BJ (cell line): ENCODE measurements around the gene SGTA. TPM values are rescaled to one million over a fixed set of nuclear protein-coding genes. Genes with fewer than 3 reads are reported as not detected.

ENCODE experiments used
- CTCF ChIA-PET: fragments of 350-600 bp; formaldehyde crosslinking; extraction: SDS; loops from one replicate; lab custom pipeline; 2021; ENCODE audit warnings: antibody characterized with exemption, inconsistent platforms; lab: Yijun Ruan, JAX
- POLR2A ChIA-PET: fragments of 300-600 bp; sonication (Branson Sonifier 250); formaldehyde crosslinking; extraction: SDS; loops from one replicate; lab custom pipeline; 2021; ENCODE audit warnings: antibody characterized with exemption; lab: Charles Lee
- DNase-seq: peaks from one replicate; pipeline ENCODE4 v3.0.0-alpha.2; 2011; ENCODE audit warnings: low read depth
- H3K27me3 ChIP-seq: 2 replicates; pipeline ENCODE4 v1.6.0; 2011; ENCODE audit warnings: low read length; ENCODE audit not compliant: control insufficient read depth, insufficient read depth
- H3K36me3 ChIP-seq: 2 replicates; pipeline ENCODE4 v1.5.1; 2011; ENCODE audit warnings: low read length; ENCODE audit not compliant: control insufficient read depth, insufficient read depth
- H3K4me3 ChIP-seq: 2 replicates; pipeline ENCODE4 v1.5.1; 2011; ENCODE audit warnings: low read depth, mild to moderate bottlenecking, control low read depth, low read length
- CTCF ChIP-seq: IDR thresholded peaks from 2 replicates; pipeline ENCODE4 v1.5.1; 2011; ENCODE audit warnings: low read depth, mild to moderate bottlenecking, control low read depth, inconsistent platforms, low read length, moderate library complexity; ENCODE audit not compliant: insufficient read depth
- polyA plus RNA-seq: library from polyadenylated mRNA; depleted of rRNA; stranded (reverse); fragments of >200 nt; gene quantifications from 2 replicates; pipeline ENCODE4 v1.2.3, GENCODE V29; 2011

SGTA gene
- polyA plus RNA-seq, 1 experiment: 88.2 TPM

- ChIA-PET POLR2A (no interaction called here), CTCF (interaction anchor here (1.6 to 1.9 kb wide), 2 partner anchors 80 kb away, joined by 4 to 7 read pairs; no protein-coding TSS in a partner anchor)
- H3K4me3 ChIP-seq: no peak overlapping the region
- TF ChIP-seq CTCF: no peak
- no peak for DNase-seq
- H3K27me3 ChIP-seq: peaks cover 4% of the 10 kb centered on the region; the same call in 1 of the 2 replicates
- H3K36me3 ChIP-seq: peaks cover 2% of the 10 kb centered on the region; the same call in 1 of the 2 replicates
Measured at GRCh38 chr19:2728783-2729387, 54.2 kb downstream of the SGTA start.

GRCh38 chr19:2727640-2727944 lies 55.5 kb downstream of the SGTA start:
- POLR2A ChIA-PET: no interaction called here
- no peaks in the 10 kb centered on the region; the same call in 1 of the 2 replicates for H3K36me3 ChIP-seq
- no peak overlapping the region for H3K4me3 ChIP-seq
- no peak for TF ChIP-seq CTCF
- CTCF ChIA-PET: interaction anchor here (0.7 to 1.9 kb wide), 3 partner anchors 22 to 79 kb away, joined by 3 to 4 read pairs (median 3); no protein-coding TSS in a partner anchor
- no peak for DNase-seq
- peaks cover 4% of the 10 kb centered on the region; the same call in 1 of the 2 replicates for H3K27me3 ChIP-seq

- Histone ChIP-seq H3K36me3 (no peaks in the 10 kb centered on the region; the same call in 1 of the 2 replicates), H3K4me3 (no peak overlapping the region), H3K27me3 (peaks cover 4% of the 10 kb centered on the region; the same call in 1 of the 2 replicates)
- POLR2A ChIA-PET: no interaction called here
- no peak for DNase-seq
- CTCF ChIA-PET: interaction anchor here (0.7 to 1.9 kb wide), 5 partner anchors 15 to 90 kb away, joined by 3 to 4 read pairs (median 3); no protein-coding TSS in a partner anchor
- TF ChIP-seq CTCF: no peak
Measured at GRCh38 chr19:2726904-2727639, 56.0 kb downstream of the SGTA start.

- CTCF ChIA-PET: interaction anchor here (0.7 to 1.5 kb wide), 4 partner anchors 15 to 89 kb away, joined by 3 to 6 read pairs (median 3); no protein-coding TSS in a partner anchor
- POLR2A ChIA-PET: no interaction called here
- Histone ChIP-seq H3K4me3 (no peak overlapping the region), H3K36me3 (no peaks in the 10 kb centered on the region), H3K27me3 (peaks cover 4% of the 10 kb centered on the region; the same call in 1 of the 2 replicates)
- TF ChIP-seq CTCF: no peak
- no peak for DNase-seq
Measured at GRCh38 chr19:2726160-2726855, 56.8 kb downstream of the SGTA start.
